Kidney tubule cell (primary cell): Measurements from ENCODE around the gene ZNF581.

ENCODE experiments used
- DNase-seq: peaks from one replicate; pipeline ENCODE4 v3.0.0-alpha.2; 2018; ENCODE audit warnings: low spot score

The ZNF581 gene

DNA sequence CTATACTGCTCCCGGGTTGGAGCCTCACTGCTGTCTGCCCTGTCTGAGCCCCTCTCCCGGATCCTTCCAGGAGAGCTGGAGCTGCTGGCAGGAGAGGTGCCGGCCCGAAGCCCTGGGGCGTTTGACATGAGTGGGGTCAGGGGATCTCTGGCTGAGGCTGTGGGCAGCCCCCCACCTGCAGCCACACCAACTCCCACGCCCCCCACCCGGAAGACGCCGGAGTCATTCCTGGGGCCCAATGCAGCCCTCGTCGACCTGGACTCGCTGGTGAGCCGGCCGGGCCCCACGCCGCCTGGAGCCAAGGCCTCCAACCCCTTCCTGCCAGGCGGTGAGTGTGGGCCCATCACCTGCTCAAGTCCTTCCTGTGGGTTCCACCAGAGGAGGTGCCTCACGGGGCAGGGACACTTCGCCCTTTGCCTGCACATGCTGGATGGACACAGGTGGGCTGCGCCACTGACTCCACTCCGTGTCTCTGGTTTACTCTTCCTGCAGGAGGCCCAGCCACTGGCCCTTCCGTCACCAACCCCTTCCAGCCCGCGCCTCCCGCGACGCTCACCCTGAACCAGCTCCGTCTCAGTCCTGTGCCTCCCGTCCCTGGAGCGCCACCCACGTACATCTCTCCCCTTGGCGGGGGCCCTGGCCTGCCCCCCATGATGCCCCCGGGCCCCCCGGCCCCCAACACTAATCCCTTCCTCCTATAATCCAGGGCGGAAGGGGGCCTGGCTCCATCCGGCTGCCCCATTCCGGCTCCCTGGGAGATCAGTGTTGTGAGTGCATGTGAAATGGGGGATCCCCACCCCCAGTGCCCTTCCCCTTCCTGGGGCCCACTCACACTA is 51.4 kb downstream of the ZNF581 start:
- DNase-seq: no peak
